ENCODE measurements around the gene ARHGEF10L.

DNA sequence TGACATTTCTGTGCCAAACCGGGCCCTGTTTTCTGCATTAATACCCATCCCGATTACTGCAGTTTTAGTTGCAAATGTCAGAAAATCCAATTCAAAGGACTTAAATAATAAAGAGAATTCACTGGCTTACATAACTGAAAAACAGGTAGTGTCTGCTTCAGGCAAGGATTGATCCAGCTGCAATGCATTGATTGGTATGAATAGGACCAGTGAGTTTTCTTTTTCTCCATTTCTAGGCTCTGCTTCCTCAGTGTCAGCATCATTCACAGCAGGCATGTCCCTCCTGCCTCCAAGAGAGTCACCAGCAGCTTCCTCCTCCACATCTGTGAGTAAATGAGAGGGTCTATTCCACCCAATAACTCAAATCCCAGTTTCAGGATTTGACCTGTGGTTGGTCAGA lies 181.9 kb downstream of the ARHGEF10L start:
- TF ChIP-seq, protein P1, sequence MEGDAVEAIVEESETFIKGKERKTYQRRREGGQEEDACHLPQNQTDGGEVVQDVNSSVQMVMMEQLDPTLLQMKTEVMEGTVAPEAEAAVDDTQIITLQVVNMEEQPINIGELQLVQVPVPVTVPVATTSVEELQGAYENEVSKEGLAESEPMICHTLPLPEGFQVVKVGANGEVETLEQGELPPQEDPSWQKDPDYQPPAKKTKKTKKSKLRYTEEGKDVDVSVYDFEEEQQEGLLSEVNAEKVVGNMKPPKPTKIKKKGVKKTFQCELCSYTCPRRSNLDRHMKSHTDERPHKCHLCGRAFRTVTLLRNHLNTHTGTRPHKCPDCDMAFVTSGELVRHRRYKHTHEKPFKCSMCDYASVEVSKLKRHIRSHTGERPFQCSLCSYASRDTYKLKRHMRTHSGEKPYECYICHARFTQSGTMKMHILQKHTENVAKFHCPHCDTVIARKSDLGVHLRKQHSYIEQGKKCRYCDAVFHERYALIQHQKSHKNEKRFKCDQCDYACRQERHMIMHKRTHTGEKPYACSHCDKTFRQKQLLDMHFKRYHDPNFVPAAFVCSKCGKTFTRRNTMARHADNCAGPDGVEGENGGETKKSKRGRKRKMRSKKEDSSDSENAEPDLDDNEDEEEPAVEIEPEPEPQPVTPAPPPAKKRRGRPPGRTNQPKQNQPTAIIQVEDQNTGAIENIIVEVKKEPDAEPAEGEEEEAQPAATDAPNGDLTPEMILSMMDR (IDR thresholded peaks at IDR 0.05; ENCODE audit: insufficient read depth, low read length, poor library complexity, severe bottlenecking) = no peak
- TF ChIP-seq EZH2phosphoT487 (conservative IDR thresholded peaks at IDR 0.05; ENCODE audit: low read length) = no peak
